Measurements from ENCODE around the gene SYNDIG1.
A peak's percentile ranks its signal among the peaks of the same experiment; 100 is the strongest.

The SYNDIG1 gene

GRCh38 chr20:24448170-24448569 is 21.3 kb upstream of the SYNDIG1 start:
- DNase-seq = no peak

GRCh38 chr20:24449026-24449720 is 20.3 kb upstream of the SYNDIG1 start:
- no peak for DNase-seq

- DNase-seq = no peak
Measured at GRCh38 chr20:24450177-24450576, 19.3 kb upstream of the SYNDIG1 start.

GRCh38 chr20:24450624-24451376 is 18.6 kb upstream of the SYNDIG1 start:
- DNase-seq = no peak

GRCh38 chr20:24451428-24451827 is 18.0 kb upstream of the SYNDIG1 start:
- DNase-seq = no peak

GRCh38 chr20:24452016-24452415 is 17.4 kb upstream of the SYNDIG1 start:
- no peak for DNase-seq

- DNase-seq = no peak
Measured at GRCh38 chr20:24452498-24453127, 16.8 kb upstream of the SYNDIG1 start.

GRCh38 chr20:24453869-24454268 is 15.6 kb upstream of the SYNDIG1 start:
- DNase-seq = no peak

- no peak for DNase-seq
Measured at GRCh38 chr20:24455081-24455480, 14.3 kb upstream of the SYNDIG1 start.

GRCh38 chr20:24456398-24456781 is 13.0 kb upstream of the SYNDIG1 start:
- no peak for DNase-seq

GRCh38 chr20:24458436-24458835 is 11.0 kb upstream of the SYNDIG1 start:
- DNase-seq = no peak

- no peak for DNase-seq
Measured at GRCh38 chr20:24459733-24460132, 9.7 kb upstream of the SYNDIG1 start.

- no peak for DNase-seq
Measured at GRCh38 chr20:24460712-24461111, 8.7 kb upstream of the SYNDIG1 start.

- DNase-seq = no peak
Measured at GRCh38 chr20:24461848-24462247, 7.6 kb upstream of the SYNDIG1 start.

GRCh38 chr20:24462460-24463010 is 6.9 kb upstream of the SYNDIG1 start:
- DNase-seq = no peak

GRCh38 chr20:24465159-24465558 is 4.3 kb upstream of the SYNDIG1 start:
- DNase-seq = no peak

- DNase-seq = peak; percentile 73
Measured at GRCh38 chr20:24465730-24466129, 3.7 kb upstream of the SYNDIG1 start.

- no peak for DNase-seq
Measured at GRCh38 chr20:24468401-24469115, 871 bp upstream of the SYNDIG1 start.

GRCh38 chr20:24469894-24470745 is 691 bp downstream of the SYNDIG1 start:
- DNase-seq = peak; percentile 45

GRCh38 chr20:24470746-24471582 is 1.5 kb downstream of the SYNDIG1 start:
- DNase-seq = peak; percentile 26

GRCh38 chr20:24472426-24472825 is 3.0 kb downstream of the SYNDIG1 start:
- DNase-seq = no peak
